Caco-2 (cell line): Measurements from ENCODE around the gene SERINC4. TPM values are rescaled to one million over a fixed set of nuclear protein-coding genes. Genes with fewer than 3 reads are reported as not detected.
A peak's percentile ranks its signal among the peaks of the same experiment; 100 is the strongest.
"Not testable (repeated sequence)": the region's sequence is repeated elsewhere in the genome, so short reads cannot be mapped to it uniquely, and the experiment has no call there.

Experiments
- BruUV-seq: library from RNA; stranded (reverse); fragments of 400-500 nt; replicated peaks from 2 replicates; lab custom pipeline; 2021; lab: Mats Ljungman, UMichigan
- CTCF ChIA-PET: fragments of 300-600 bp; sonication (Branson Sonifier 250); formaldehyde crosslinking; loops from one replicate; lab custom pipeline; 2022; ENCODE audit warnings: antibody characterized with exemption; lab: Charles Lee
- POLR2A ChIA-PET: fragments of 300-600 bp; sonication (Branson Sonifier 250); formaldehyde crosslinking; loops from one replicate; lab custom pipeline; 2022; ENCODE audit warnings: antibody characterized with exemption; lab: Charles Lee
- DNase-seq, 2 experiments: peaks; one replicate each; pipeline versions ENCODE4 v3.0.0 to v3.0.0-alpha.2; 2020 to 2022
- H3K27me3 ChIP-seq: replicated peaks from 2 replicates; pipeline ENCODE4 v1.6.0; 2011; ENCODE audit warnings: low read length; ENCODE audit not compliant: control insufficient read depth, insufficient read depth
- H3K36me3 ChIP-seq: 2 replicates; pipeline ENCODE4 v1.5.1; 2011; ENCODE audit warnings: low read length; ENCODE audit not compliant: control insufficient read depth, insufficient read depth
- H3K4me1 ChIP-seq: fragments of 250-450 bp; sonication (Bioruptor Pico); 2 replicates; pipeline ENCODE4 v1.5.1; 2020; ENCODE audit warnings: mild to moderate bottlenecking
- H3K4me3 ChIP-seq: 2 replicates; pipeline ENCODE4 v1.5.1; 2011; ENCODE audit warnings: low read depth, mild to moderate bottlenecking, control low read depth, low read length
- H3K9me3 ChIP-seq: fragments of 250-450 bp; sonication (Bioruptor Pico); 2 replicates; pipeline ENCODE4 v1.5.1; 2020; ENCODE audit warnings: mild to moderate bottlenecking, moderate library complexity
- H3K27ac Mint-ChIP-seq: one replicate; pipeline ENCODE4 v1.8.0; 2022; ENCODE audit warnings: mixed read lengths; ENCODE audit not compliant: unreplicated experiment
- H3K27me3 Mint-ChIP-seq: one replicate; pipeline ENCODE4 v1.8.0; 2022; ENCODE audit warnings: mixed read lengths; ENCODE audit not compliant: insufficient read depth, unreplicated experiment
- H3K36me3 Mint-ChIP-seq: one replicate; pipeline ENCODE4 v1.8.0; 2022; ENCODE audit warnings: mild to moderate bottlenecking, mixed read lengths; ENCODE audit not compliant: insufficient read depth, unreplicated experiment
- H3K4me1 Mint-ChIP-seq: one replicate; pipeline ENCODE4 v1.8.0; 2022; ENCODE audit warnings: low read depth, mixed read lengths; ENCODE audit not compliant: unreplicated experiment
- H3K4me3 Mint-ChIP-seq: one replicate; pipeline ENCODE4 v1.8.0; 2022; ENCODE audit warnings: mild to moderate bottlenecking, moderate library complexity, mixed read lengths; ENCODE audit not compliant: unreplicated experiment
- H3K9me3 Mint-ChIP-seq: one replicate; pipeline ENCODE4 v1.8.0; 2022; ENCODE audit warnings: mixed read lengths; ENCODE audit not compliant: unreplicated experiment
- intact Hi-C: fragments of 100-400 bp; cut with micrococcal nuclease; formaldehyde crosslinking; loops from one replicate; pipeline ENCODE4 v1.10.0; 2022; ENCODE audit not compliant: unreplicated experiment
- total RNA-seq: library from RNA; stranded (reverse); gene quantifications from 2 replicates; pipeline ENCODE4 v1.2.3, GENCODE V29; 2022
- TF ChIP-seq, protein P1 (sequence below), 2 experiments: fragments of 200-600 bp in 1 of 2; IDR thresholded peaks; 1 replicate in 1 of 2; 2 replicates in 1 of 2; pipeline versions ENCODE4 v1.5.1 to v1.8.0; 2011 to 2022; ENCODE audit warnings: antibody characterized with exemption in 1 of 2, control low read depth in 1 of 2, inconsistent platforms in 1 of 2, low read depth in 1 of 2, low read length in 1 of 2, mild to moderate bottlenecking in 1 of 2, moderate library complexity in 1 of 2; ENCODE audit not compliant: insufficient read depth in 1 of 2, severe bottlenecking in 1 of 2, unreplicated experiment in 1 of 2

The SERINC4 gene
- total RNA-seq, 1 experiment from 2014 or later, result 0.23 TPM

DNA sequence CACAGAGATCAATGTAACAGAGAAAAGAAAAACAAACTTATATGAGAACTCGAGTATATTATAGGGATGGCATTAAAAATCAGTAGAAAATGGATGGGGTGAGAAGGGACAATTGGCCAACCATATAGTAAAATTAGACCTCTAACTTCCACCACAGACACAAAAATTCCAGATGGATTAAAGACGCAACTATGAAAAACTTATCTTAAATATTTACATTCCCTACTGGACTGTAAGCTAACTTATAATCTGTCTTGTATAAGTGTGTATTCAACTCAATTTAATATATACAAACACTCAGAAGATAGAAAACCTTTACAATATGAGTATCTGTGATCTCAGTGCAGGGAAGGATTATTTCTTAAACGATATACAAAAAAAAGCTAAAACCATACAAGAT is 21.5 kb upstream of the SERINC4 start:
- CTCF ChIA-PET, result interaction anchor here (0.6 kb wide), 1 partner anchor 25 kb away, joined by 3 read pairs; no protein-coding TSS in a partner anchor
- H3K9me3 Mint-ChIP-seq, result no peaks in the 10 kb centered on the region
- POLR2A ChIA-PET, result interaction anchor here (0.6 kb wide), 1 partner anchor 25 kb away, joined by 3 read pairs; no protein-coding TSS in a partner anchor
- DNase-seq, result no peak
- Histone ChIP-seq H3K9me3 (no peaks in the 10 kb centered on the region), H3K4me3 (no peak overlapping the region), H3K27me3 (no peaks in the 10 kb centered on the region), H3K36me3 (no peaks in the 10 kb centered on the region), H3K4me1 (0 out of 2 replicates have a peak, but pooled peaks cover 6% of the 10 kb centered on the region)
- TF ChIP-seq, protein P1, sequence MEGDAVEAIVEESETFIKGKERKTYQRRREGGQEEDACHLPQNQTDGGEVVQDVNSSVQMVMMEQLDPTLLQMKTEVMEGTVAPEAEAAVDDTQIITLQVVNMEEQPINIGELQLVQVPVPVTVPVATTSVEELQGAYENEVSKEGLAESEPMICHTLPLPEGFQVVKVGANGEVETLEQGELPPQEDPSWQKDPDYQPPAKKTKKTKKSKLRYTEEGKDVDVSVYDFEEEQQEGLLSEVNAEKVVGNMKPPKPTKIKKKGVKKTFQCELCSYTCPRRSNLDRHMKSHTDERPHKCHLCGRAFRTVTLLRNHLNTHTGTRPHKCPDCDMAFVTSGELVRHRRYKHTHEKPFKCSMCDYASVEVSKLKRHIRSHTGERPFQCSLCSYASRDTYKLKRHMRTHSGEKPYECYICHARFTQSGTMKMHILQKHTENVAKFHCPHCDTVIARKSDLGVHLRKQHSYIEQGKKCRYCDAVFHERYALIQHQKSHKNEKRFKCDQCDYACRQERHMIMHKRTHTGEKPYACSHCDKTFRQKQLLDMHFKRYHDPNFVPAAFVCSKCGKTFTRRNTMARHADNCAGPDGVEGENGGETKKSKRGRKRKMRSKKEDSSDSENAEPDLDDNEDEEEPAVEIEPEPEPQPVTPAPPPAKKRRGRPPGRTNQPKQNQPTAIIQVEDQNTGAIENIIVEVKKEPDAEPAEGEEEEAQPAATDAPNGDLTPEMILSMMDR (IDR thresholded peaks at IDR 0.05; ENCODE audit: insufficient read depth in 1 of 2, low read depth in 1 of 2, low read length in 1 of 2, severe bottlenecking in 1 of 2, unreplicated experiment in 1 of 2), result no peak
- H3K4me1 Mint-ChIP-seq, result peaks cover 10% of the 10 kb centered on the region
- BruUV-seq, result no TSS peak
- H3K4me3 Mint-ChIP-seq, result peak overlapping the region; percentile 2
- H3K36me3 Mint-ChIP-seq, result peaks cover 32% of the 10 kb centered on the region
- intact Hi-C loops, result no loop called here
- H3K27ac Mint-ChIP-seq, result no peak overlapping the region
- H3K27me3 Mint-ChIP-seq, result no peaks in the 10 kb centered on the region

DNA sequence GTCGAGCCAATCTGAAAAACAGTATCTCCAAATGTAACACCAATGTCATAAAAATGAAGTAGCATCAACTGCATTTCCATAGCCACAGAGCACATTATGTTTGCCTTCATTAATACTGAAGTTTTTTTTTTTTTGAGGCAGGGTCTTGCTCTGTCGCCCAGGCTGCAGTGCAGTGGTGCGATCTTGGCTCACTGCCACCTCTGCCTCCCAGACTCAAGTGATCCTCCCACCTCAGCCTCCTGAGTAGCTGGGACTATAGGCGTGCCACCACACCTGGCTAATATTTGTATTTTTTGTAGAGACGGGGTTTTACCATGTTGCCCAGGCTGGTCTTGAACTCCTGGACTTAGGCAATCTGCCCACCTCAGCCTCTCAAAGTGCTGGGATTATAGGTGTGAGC is 15.0 kb upstream of the SERINC4 start:
- H3K4me1 Mint-ChIP-seq, H3K4me1 ChIP-seq, intact Hi-C loops, H3K27me3 ChIP-seq, H3K27ac Mint-ChIP-seq, H3K9me3 Mint-ChIP-seq, BruUV-seq, H3K9me3 ChIP-seq, H3K4me3 Mint-ChIP-seq, CTCF ChIA-PET, H3K4me3 ChIP-seq, H3K27me3 Mint-ChIP-seq, DNase-seq, H3K36me3 ChIP-seq: not testable (repeated sequence)
- peaks cover 68% of the 10 kb centered on the region for H3K36me3 Mint-ChIP-seq
- POLR2A ChIA-PET, result interaction anchor here (0.6 to 1.4 kb wide), 2 partner anchors 9 to 816 kb away, joined by 4 read pairs; partner anchors contain the start of gene MFAP1

DNA sequence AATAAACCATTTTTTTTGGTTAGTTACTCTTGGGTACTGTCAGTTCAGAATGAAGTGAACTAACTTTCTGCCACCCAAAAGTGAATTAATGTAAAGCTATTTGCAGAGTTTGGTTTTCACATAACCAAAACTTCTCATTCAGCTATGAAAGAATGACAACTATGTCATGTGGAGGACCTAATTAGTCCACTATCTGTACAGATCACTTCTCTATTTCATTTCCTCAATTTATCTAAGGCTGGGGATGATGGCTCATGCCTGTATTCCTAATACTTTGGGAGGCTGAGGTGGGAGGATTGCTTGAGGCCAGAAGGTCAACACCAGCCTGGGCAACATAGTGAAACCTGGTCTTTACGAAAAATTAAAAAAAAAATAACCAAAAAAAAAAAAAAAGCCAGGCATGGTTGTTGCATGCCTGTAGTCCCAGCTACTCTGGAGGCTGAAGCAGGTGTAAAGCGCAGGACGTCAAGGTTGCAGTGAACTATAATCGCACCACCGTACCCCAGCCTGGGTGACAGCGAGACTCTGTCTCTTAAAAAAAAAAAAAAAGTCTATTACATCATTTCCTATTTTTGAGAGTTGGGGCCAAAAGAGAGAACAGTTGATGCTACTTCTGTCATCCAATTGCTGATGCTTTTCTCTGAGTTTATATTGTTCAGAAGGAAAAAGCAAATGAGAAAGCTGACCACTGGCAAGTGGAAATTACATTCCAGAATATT is 9.1 kb upstream of the SERINC4 start:
- Histone ChIP-seq H3K27me3 (no peaks in the 10 kb centered on the region), H3K4me3 (no peak overlapping the region), H3K9me3 (no peaks in the 10 kb centered on the region), H3K36me3 (no peaks in the 10 kb centered on the region), H3K4me1 (no peaks in the 10 kb centered on the region)
- BruUV-seq, result no TSS peak
- Mint-ChIP-seq H3K4me1 (no peaks in the 10 kb centered on the region), H3K4me3 (no peak overlapping the region), H3K36me3 (peaks cover 63% of the 10 kb centered on the region), H3K9me3 (no peaks in the 10 kb centered on the region), H3K27ac (no peak overlapping the region), H3K27me3 (no peaks in the 10 kb centered on the region)
- ChIA-PET POLR2A (no interaction called here), CTCF (no interaction called here)
- intact Hi-C loops, result no loop called here
- no peak for DNase-seq
- TF ChIP-seq, protein P1 (IDR thresholded peaks at IDR 0.05; ENCODE audit: insufficient read depth in 1 of 2, low read depth in 1 of 2, low read length in 1 of 2, severe bottlenecking in 1 of 2, unreplicated experiment in 1 of 2), result no peak
